ENCODE data around the gene MLLT10. TPM values are rescaled to one million over a fixed set of nuclear protein-coding genes. Genes with fewer than 3 reads are reported as not detected.
A peak's percentile ranks its signal among the peaks of the same experiment; 100 is the strongest.

MLLT10 gene
- total RNA-seq, 1 donor from 2014 or later = 42.4 TPM

DNA sequence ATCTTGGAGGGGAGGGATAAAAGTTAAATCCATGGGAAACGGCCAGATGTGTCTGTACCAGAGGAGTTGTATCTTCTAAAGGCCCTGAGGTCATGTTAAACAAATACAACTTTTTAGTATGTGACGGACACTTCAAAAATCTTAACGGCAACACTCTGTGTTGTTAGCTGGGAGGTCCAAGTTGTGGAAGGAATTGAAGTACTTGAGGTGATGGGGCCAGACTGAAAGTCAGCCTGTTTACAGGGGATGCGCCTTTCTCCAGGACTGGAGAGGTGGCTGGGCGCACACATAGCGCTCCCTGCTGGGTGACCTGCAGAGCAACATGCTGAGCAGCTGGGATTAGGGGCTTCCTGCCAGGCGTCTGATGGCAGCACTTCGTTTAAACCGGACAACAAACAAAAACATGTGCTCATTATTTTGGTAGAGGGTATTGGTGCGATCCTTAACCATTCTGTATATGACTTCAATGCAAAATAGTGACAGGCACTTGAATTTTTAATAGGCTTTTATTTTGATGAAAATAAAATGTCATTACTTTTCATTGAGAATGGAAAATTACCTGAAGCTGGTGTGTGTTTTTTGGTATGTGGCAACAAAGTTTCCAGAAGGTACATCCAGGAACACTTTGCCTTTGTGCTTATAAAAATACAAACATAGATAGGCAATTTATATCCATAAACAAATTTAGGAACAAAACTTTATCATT is 198.2 kb downstream of the MLLT10 start:
- DNase-seq (ENCODE audit: low read depth in 2 of 2) = peak; percentile 61 to 87

DNA sequence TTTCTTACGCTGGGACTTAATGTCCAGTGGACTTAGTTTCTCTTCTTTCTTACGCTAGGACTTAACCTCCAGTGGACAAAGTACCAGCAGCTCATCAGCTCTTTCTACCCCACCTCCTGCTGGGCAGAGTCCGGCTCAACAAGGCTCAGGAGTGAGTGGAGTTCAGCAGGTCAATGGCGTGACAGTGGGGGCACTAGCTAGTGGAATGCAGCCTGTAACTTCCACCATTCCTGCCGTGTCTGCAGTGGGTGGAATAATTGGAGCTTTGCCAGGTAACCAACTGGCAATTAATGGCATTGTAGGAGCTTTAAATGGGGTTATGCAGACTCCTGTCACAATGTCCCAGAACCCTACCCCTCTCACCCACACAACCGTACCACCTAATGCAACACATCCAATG is 199.7 kb downstream of the MLLT10 start:
- peak; percentile 25 to 49 for DNase-seq (ENCODE audit: low read depth in 2 of 2)

GRCh38 chr10:21737106-21737505 is 203.1 kb downstream of the MLLT10 start:
- DNase-seq (ENCODE audit: low read depth in 2 of 2) = no peak

DNA sequence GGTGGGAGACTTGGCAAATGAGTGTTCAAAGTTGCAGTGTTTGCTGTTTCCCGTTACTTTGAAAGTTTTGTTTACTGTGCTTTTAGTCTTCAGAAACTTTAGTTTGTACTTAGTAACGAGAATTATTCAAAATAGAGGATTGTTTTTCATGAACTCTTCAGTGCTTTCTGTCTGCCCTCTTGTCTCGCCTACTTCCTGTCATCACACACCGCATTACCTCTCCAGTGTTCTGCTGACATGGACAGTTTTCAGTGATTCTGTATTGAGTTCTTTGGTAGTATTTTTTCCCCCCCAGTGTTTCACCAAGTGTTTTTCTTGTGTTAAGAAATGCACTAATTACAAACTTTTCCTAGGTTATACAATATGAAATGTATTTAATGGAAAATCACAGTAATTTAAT is 207.0 kb downstream of the MLLT10 start:
- DNase-seq (ENCODE audit: low read depth in 2 of 2) = peak; percentile 25 to 50

- no peak for DNase-seq (ENCODE audit: low read depth in 2 of 2)
These were observed 208.8 kb downstream of the MLLT10 start for GRCh38 chr10:21742740-21743412.

- no peak for DNase-seq (ENCODE audit: low read depth in 2 of 2)
These were observed 210.2 kb downstream of the MLLT10 start for GRCh38 chr10:21744223-21744622.

DNA sequence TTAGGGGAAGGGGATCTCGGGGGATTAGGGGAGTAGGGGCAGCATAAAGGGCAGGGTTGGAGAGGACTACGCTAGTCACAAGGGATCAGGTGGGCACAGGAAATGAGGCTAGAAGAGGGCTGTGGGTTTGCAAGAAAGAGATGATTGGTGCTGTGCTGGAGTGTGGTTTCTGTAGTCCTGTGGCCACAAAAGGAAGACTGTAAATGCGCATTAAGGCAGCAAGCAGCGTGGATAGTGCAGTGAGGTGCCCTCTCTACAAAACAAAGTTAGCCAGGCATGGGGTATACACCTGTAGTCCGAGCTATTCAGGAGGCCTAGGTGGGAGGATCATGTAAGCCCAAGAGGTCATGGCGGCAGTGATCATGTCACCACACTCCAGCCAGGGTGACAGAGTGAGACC is 212.1 kb downstream of the MLLT10 start:
- DNase-seq (ENCODE audit: low read depth in 2 of 2) = no peak

GRCh38 chr10:21747809-21748208 is 213.8 kb downstream of the MLLT10 start:
- DNase-seq (ENCODE audit: low read depth in 2 of 2) = no peak

- DNase-seq (ENCODE audit: low read depth in 2 of 2) = no peak
These were observed 215.8 kb downstream of the MLLT10 start for GRCh38 chr10:21749788-21750187.

- no peak for DNase-seq (ENCODE audit: low read depth in 2 of 2)
These were observed 216.4 kb downstream of the MLLT10 start for GRCh38 chr10:21750424-21750823.

DNA sequence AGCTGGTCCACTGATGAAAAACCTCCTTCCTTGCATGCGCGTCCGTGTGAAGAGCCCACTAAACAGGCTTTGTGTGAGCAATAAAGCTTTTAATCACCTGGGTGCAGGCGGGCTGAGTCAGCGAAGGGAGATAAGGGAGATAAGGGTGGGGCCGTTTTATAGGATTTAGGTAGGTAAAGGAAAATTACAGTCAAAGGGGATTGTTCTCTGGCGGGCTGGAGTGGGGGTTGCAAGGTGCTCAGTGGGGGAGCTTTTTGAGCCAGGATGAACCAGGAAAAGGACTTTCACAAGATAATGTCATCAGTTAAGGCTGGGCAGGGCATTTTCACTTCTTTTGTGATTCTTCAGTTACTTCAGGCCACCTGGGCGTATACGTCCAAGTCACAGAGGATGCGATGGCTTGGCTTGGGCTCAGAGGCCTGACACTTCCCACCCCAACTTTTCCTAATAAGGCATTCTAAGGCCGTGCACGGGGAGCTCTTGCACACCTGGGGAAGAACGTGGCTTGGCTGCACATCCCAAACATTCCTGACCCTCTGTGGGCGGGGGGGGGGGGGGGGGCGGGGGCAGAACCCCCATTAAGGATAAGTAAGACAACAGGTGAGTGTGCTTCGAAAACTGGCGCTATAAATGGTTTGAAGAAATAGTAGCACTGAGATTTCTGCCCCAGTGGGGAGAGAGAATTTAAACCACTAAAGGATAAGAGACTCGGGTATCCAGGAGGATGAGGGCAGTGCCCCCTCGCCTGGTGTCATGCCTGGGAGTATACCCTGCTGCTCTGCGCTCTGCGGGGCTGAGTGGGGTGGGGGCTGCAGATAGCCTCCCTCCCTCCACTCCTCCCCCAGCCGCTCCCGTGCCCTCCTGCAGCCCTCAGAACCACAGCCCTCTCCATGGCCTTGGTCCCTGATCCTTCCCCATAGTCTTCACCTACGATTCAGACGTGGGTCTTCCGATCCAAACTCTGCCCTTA is 217.6 kb downstream of the MLLT10 start:
- no peak for DNase-seq (ENCODE audit: low read depth in 2 of 2)

DNA sequence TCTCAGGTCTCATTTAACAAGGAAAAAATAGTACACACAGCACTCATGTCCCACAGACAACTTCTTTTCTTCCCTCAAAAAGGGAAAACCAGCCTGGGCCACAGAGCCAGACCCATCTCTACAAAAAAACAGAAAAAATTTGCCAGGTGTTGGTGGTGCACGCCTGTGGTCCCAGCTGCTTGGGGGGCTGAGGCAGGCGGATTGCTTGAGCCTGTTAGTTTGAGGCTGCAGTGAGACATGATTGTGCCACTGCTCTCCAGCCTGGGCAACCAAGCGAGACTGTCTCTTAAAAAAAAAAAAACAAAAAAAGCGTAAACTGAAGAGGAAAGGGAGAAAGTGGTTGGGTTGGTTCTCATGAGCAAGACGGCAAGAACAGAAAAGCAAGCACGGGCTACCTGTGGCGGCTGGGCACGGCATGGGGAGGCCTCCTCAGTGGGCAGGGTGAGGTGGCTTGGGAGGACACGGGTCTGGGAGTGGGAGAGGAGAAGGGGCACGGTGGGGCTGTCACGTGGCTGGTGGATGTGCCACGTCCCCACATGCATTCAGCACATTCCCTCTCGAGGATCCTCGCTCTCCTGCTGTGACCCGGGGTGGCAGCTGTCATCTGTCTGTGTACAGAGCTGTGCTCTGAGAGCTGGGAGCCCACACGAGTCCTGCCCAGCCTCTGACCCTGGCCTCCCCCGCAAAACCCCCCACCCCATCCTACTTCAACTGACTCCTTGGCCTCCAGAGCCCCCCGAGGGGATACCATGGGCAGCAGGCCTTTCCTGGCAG is 219.7 kb downstream of the MLLT10 start:
- DNase-seq (ENCODE audit: low read depth in 2 of 2) = no peak

DNA sequence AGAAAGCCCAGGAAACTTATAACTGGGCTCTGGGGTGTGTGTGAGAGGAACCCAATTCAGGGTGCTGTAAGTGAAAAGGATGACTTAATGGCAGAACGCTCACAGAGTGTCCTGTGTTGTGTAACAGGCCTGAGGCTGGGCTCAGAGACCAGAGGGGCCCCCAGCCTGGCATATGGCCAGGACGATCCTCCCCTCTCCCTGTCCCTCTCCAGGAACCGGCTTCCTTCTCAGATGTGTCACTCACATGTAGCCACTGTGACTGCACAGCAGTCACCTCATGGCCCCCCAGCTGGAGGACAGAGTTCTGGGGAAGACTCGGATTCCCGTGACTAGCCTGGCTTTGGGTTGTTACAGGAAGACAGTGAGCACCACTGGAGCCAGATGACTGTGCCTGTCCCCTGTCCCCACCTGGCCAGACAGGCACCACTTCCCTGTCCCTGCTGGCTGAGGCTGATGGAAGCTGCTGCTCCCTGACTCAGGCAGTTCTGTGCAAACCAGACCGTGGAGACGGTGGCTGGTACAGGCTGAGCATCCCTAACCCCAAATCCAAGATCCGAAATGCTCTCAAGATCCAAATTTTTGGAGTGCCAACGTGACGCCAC is 220.5 kb downstream of the MLLT10 start:
- no peak for DNase-seq (ENCODE audit: low read depth in 2 of 2)

GRCh38 chr10:21756707-21757106 is 222.7 kb downstream of the MLLT10 start:
- no peak for DNase-seq (ENCODE audit: low read depth in 2 of 2)

- DNase-seq (ENCODE audit: low read depth in 2 of 2) = no peak
These were observed 223.3 kb downstream of the MLLT10 start for GRCh38 chr10:21757185-21757901.

- no peak for DNase-seq (ENCODE audit: low read depth in 2 of 2)
These were observed 224.2 kb downstream of the MLLT10 start for GRCh38 chr10:21758239-21758638.

DNA sequence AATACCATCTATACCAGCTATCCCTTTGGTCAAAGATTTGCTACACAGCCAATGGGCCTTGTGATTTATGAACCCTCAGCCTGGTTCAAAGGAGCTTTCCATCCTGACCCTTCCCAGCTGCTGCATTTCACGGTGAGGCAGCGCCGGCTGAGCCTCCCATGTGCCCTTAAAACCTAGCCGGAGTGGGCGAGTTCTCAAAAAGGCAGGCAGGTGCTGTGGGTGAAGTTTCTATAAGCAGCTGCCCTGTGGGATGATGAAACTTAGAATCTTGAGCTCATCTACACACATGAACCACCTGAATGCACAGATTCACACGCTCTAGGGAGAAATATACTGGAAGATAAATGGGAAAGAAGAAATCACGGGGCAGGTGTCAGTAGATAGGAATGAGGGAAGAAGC is 224.7 kb downstream of the MLLT10 start:
- DNase-seq (ENCODE audit: low read depth in 2 of 2) = no peak

DNA sequence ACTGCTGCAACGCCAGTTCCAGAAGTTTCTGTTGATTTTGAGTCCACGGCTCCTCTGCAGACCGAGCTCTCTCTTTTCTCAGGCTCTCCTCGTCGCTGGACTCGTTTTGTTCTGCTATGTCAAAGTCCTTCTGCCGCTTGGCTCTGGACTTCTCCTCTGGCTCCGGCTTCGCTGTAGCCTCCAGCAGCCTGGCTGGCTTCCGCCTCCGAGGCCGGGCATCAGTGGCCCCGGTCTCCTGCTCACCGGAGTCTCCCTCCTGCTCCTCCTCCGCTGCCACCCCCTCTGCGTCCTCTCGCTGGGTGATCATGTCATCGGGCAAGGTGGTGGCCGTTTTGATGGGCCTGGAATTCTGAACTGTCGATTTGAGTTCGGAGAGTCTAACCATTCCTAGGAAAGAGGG is 225.2 kb downstream of the MLLT10 start:
- no peak for DNase-seq (ENCODE audit: low read depth in 2 of 2)

- DNase-seq (ENCODE audit: low read depth in 2 of 2) = no peak
These were observed 226.3 kb downstream of the MLLT10 start for GRCh38 chr10:21760332-21760731.

- peak in 1 of 2 donors; percentile 52 for DNase-seq (ENCODE audit: low read depth in 2 of 2)
These were observed 230.6 kb downstream of the MLLT10 start for GRCh38 chr10:21764466-21765189.

Data from dermis microvascular lymphatic vessel endothelial cell (primary cell).